ENCODE results near the gene ADAM10. TPM values are rescaled to one million over a fixed set of nuclear protein-coding genes. Genes with fewer than 3 reads are reported as not detected.

The ADAM10 gene
- total and polyA plus RNA-seq, 2 of the 8 experiments (the other 6 are each of a cell fraction or from before 2014, with no cell fraction given) = 46.5 to 163 TPM

- Histone ChIP-seq H2BK12ac (ENCODE audit: low read depth, low read length) (no peak overlapping the region), H3K14ac (ENCODE audit: insufficient read length) (no peak overlapping the region), H2AK5ac (ENCODE audit: low read depth, low read length) (no peak overlapping the region), H2BK120ac (replicated peaks; ENCODE audit: low read depth, low read length) (no peak overlapping the region), H4K5ac (ENCODE audit: insufficient read length, low read depth, low read length) (no peak overlapping the region), H2AFZ (ENCODE audit: low read length) (no peak overlapping the region), H3K79me1 (ENCODE audit: low read depth, low read length) (no peaks in the 10 kb centered on the region), H3K79me2 (ENCODE audit: control insufficient read depth in 1 of 2, insufficient read depth in 2 of 2, low read length in 2 of 2) (no peaks in the 10 kb centered on the region), H2BK20ac (ENCODE audit: low read length) (no peak overlapping the region), H3K9ac (replicated peaks in 1 of 4; ENCODE audit: extremely low read depth in 1 of 4, low read depth in 3 of 4, low read length in 3 of 4) (no peak overlapping the region), H2BK5ac (ENCODE audit: low read depth, low read length) (no peak overlapping the region), H3K27me3 (replicated peaks in 1 of 4; ENCODE audit: control insufficient read depth in 3 of 4, extremely low read depth in 1 of 4, insufficient read depth in 3 of 4, low read length in 3 of 4) (no peaks in the 10 kb centered on the region), H3K4me3 (ENCODE audit: extremely low read depth in 1 of 4, insufficient read depth in 2 of 4, low read depth in 3 of 4, low read length in 4 of 4) (no peak overlapping the region), H4K8ac (ENCODE audit: extremely low read depth, insufficient read depth, low read length) (no peak overlapping the region), H3K4me1 (replicated peaks in 1 of 4; ENCODE audit: control insufficient read depth in 3 of 4, insufficient read depth in 4 of 4, low read length in 3 of 4) (no peaks in the 10 kb centered on the region), H3K4ac (replicated peaks; ENCODE audit: insufficient read length, low read depth, low read length) (no peak overlapping the region), H3K27ac (ENCODE audit: low read depth, low read length) (no peak overlapping the region), H3K23ac (ENCODE audit: insufficient read length) (no peak overlapping the region), H3K23me2 (ENCODE audit: low read depth, low read length) (no peaks in the 10 kb centered on the region), H2BK15ac (ENCODE audit: low read length) (no peak overlapping the region), H3K56ac (replicated peaks; ENCODE audit: insufficient read length, low read depth, low read length) (no peak overlapping the region), H3K18ac (ENCODE audit: extremely low read depth, low read length) (no peak overlapping the region), H3K9me3 (ENCODE audit: insufficient read depth in 2 of 2, low read depth in 1 of 2, low read length in 1 of 2) (no peaks in the 10 kb centered on the region), H3K4me2 (ENCODE audit: insufficient read depth in 1 of 2, low read depth in 2 of 2, low read length in 2 of 2) (no peak overlapping the region), H4K91ac (replicated peaks; ENCODE audit: insufficient read length, low read length) (no peak overlapping the region), H3K36me3 (ENCODE audit: control insufficient read depth in 2 of 4, insufficient read depth in 4 of 4, low read length in 3 of 4) (peaks cover 0 to 4% (median 0%) of the 10 kb centered on the region in 4 experiments; a peak in 2 of 8 replicates), H4K20me1 (replicated peaks in 1 of 2; ENCODE audit: control insufficient read depth in 1 of 2, insufficient read depth in 2 of 2, low read length in 2 of 2) (no peaks in the 10 kb centered on the region)
- TF ChIP-seq SAP30 (IDR thresholded peaks at IDR 0.05; ENCODE audit: insufficient read depth, insufficient replicate concordance, low read length) (no peak), TAF1 (IDR thresholded peaks at IDR 0.05; ENCODE audit: low read depth, low read length) (no peak), JUN (IDR thresholded peaks at IDR 0.05; ENCODE audit: low read depth, low read length) (no peak), EGR1 (IDR thresholded peaks at IDR 0.05; ENCODE audit: borderline replicate concordance, low read depth, low read length) (no peak), CHD2 (IDR thresholded peaks at IDR 0.05; ENCODE audit: low read length) (no peak), YY1 (IDR thresholded peaks at IDR 0.05; ENCODE audit: low read depth, low read length) (no peak), TAF7 (optimal IDR thresholded peaks at IDR 0.05; ENCODE audit: borderline replicate concordance, low read depth, low read length) (no peak)
- no peak for DNase-seq (ENCODE audit: low read depth in 1 of 2, low spot score in 2 of 2)
- ChIA-PET POLR2A (ENCODE audit: partially characterized antibody) (no interaction called here), CTCF (ENCODE audit: partially characterized antibody) (no interaction called here)
- no peak for FAIRE-seq
- WGBS, 2 experiments (ENCODE audit: extremely low coverage in 1 of 2, insufficient coverage in 1 of 2, insufficient read length in 1 of 2, insufficient replicate concordance in 2 of 2, low coverage in 1 of 2, low lambda C conversion rate in 2 of 2, missing lambda C conversion rate in 1 of 2) = 88% methylated on average over 3 of the region's 3 CpGs; no CpG with 5 or more reads in 1 of the 2 experiments
Observed at GRCh38 chr15:58605931-58606530, 143.5 kb downstream of the ADAM10 start.

All from H1 (cell line).